H1 (cell line): Measurements from ENCODE around the gene ELOVL6. TPM values are rescaled to one million over a fixed set of nuclear protein-coding genes. Genes with fewer than 3 reads are reported as not detected.

Experiments
- CTCF ChIA-PET: fragments of 300-600 bp; sonication (Branson Sonifier 250); formaldehyde crosslinking; loops from one replicate; lab custom pipeline; 2021; ENCODE audit not compliant: partially characterized antibody; lab: Charles Lee
- POLR2A ChIA-PET: fragments of 300-600 bp; sonication (Branson Sonifier 250); formaldehyde crosslinking; loops from one replicate; lab custom pipeline; 2021; ENCODE audit warnings: inconsistent platforms; ENCODE audit not compliant: partially characterized antibody; lab: Charles Lee
- DNase-seq, 2 experiments: peaks; one replicate each; pipeline versions ENCODE4 v3.0.0 to v3.0.0-alpha.2; 2010 to 2022; ENCODE audit warnings: low spot score in 2 of 2, low read depth in 1 of 2, mixed read lengths in 1 of 2
- FAIRE-seq: peaks from 2 replicates; lab custom pipeline; 2011; peaks lifted over from hg19 to GRCh38; lab: Jason Lieb, UNC
- H2AFZ ChIP-seq: 2 replicates; pipeline ENCODE4 v1.8.1; 2012; ENCODE audit warnings: low read length, inconsistent platforms
- H2AK5ac ChIP-seq: 2 replicates; pipeline ENCODE4 v1.6.1; 2013; ENCODE audit warnings: low read depth, low read length
- H2BK120ac ChIP-seq: replicated peaks from 2 replicates; pipeline ENCODE3; 2013; ENCODE audit warnings: low read depth, low read length, inconsistent platforms
- H2BK12ac ChIP-seq: 2 replicates; pipeline ENCODE4 v1.6.1; 2013; ENCODE audit warnings: low read depth, low read length
- H2BK15ac ChIP-seq: 2 replicates; pipeline ENCODE4 v1.6.1; 2013; ENCODE audit warnings: low read length
- H2BK20ac ChIP-seq: 2 replicates; pipeline ENCODE4 v1.6.1; 2013; ENCODE audit warnings: low read length
- H2BK5ac ChIP-seq: 2 replicates; pipeline ENCODE4 v1.6.1; 2013; ENCODE audit warnings: low read depth, low read length
- H3K14ac ChIP-seq: 2 replicates; pipeline ENCODE4 v1.6.1; 2013; ENCODE audit warnings: inconsistent platforms; ENCODE audit not compliant: insufficient read length
- H3K18ac ChIP-seq: 2 replicates; pipeline ENCODE4 v1.6.1; 2013; ENCODE audit warnings: low read length; ENCODE audit errors: extremely low read depth
- H3K23ac ChIP-seq: 2 replicates; pipeline ENCODE4 v1.6.1; 2013; ENCODE audit warnings: inconsistent platforms; ENCODE audit not compliant: insufficient read length
- H3K23me2 ChIP-seq: 2 replicates; pipeline ENCODE4 v1.6.1; 2013; ENCODE audit warnings: low read depth, low read length
- H3K27ac ChIP-seq: 2 replicates; pipeline ENCODE4 v1.6.1; 2011; ENCODE audit warnings: low read depth, low read length, inconsistent platforms
- H3K27me3 ChIP-seq, 4 experiments: replicated peaks in 1 of 4; 1 replicate in 1 of 4; 2 replicates in 3 of 4; pipeline versions ENCODE4 v1.6.1 to v1.8.1; 2011 to 2013; ENCODE audit warnings: low read length in 3 of 4, mild to moderate bottlenecking in 3 of 4, inconsistent platforms in 2 of 4, mixed read lengths in 2 of 4, moderate library complexity in 1 of 4; ENCODE audit not compliant: control insufficient read depth in 3 of 4, insufficient read depth in 3 of 4; ENCODE audit errors: extremely low read depth in 1 of 4
- H3K36me3 ChIP-seq, 4 experiments: 2 replicates each; pipeline versions ENCODE4 v1.6.1 to v1.8.1; 2011 to 2013; ENCODE audit warnings: mild to moderate bottlenecking in 4 of 4, low read length in 3 of 4, moderate library complexity in 2 of 4, control low read depth in 1 of 4, inconsistent platforms in 1 of 4; ENCODE audit not compliant: insufficient read depth in 4 of 4, control insufficient read depth in 2 of 4
- H3K4ac ChIP-seq: replicated peaks from 2 replicates; pipeline ENCODE3; 2013; ENCODE audit warnings: low read length, low read depth, mixed read lengths, inconsistent platforms; ENCODE audit not compliant: insufficient read length
- H3K4me1 ChIP-seq, 4 experiments: replicated peaks in 1 of 4; 1 replicate in 1 of 4; 2 replicates in 3 of 4; pipeline versions ENCODE4 v1.6.1 to v1.8.1; 2011 to 2013; ENCODE audit warnings: low read length in 3 of 4, inconsistent platforms in 2 of 4, mixed read lengths in 1 of 4; ENCODE audit not compliant: insufficient read depth in 4 of 4, control insufficient read depth in 3 of 4
- H3K4me2 ChIP-seq, 2 experiments: 2 replicates each; pipeline versions ENCODE4 v1.6.1 to v1.8.1; 2011 to 2013; ENCODE audit warnings: low read depth in 2 of 2, low read length in 2 of 2, control low read depth in 1 of 2, inconsistent platforms in 1 of 2, mild to moderate bottlenecking in 1 of 2; ENCODE audit not compliant: insufficient read depth in 1 of 2
- H3K4me3 ChIP-seq, 4 experiments: fragments of 200-600, 300-600 bp in 1 of 4; sonication (generic), shearing (Covaris generic), sonication (Bioruptor Twin) in 1 of 4; 2 replicates each; pipeline versions ENCODE4 v1.5.1 to v1.8.1; 2011 to 2016; ENCODE audit warnings: low read length in 4 of 4, low read depth in 3 of 4, control low read depth in 2 of 4, inconsistent platforms in 2 of 4, mild to moderate bottlenecking in 2 of 4, mixed read lengths in 1 of 4, moderate library complexity in 1 of 4; ENCODE audit not compliant: insufficient read depth in 2 of 4; ENCODE audit errors: extremely low read depth in 1 of 4
- H3K56ac ChIP-seq: replicated peaks from 2 replicates; pipeline ENCODE3; 2013; ENCODE audit warnings: low read depth, mild to moderate bottlenecking, mixed read lengths, low read length, inconsistent platforms; ENCODE audit not compliant: insufficient read length
- H3K79me1 ChIP-seq: 2 replicates; pipeline ENCODE4 v1.6.1; 2013; ENCODE audit warnings: low read depth, low read length, control low read depth
- H3K79me2 ChIP-seq, 2 experiments: 2 replicates each; pipeline versions ENCODE4 v1.6.1 to v1.8.1; 2012 to 2013; ENCODE audit warnings: low read length in 2 of 2, mild to moderate bottlenecking in 2 of 2, inconsistent platforms in 1 of 2; ENCODE audit not compliant: insufficient read depth in 2 of 2, control insufficient read depth in 1 of 2
- H3K9ac ChIP-seq, 4 experiments: replicated peaks in 1 of 4; 1 replicate in 1 of 4; 2 replicates in 3 of 4; pipeline versions ENCODE4 v1.6.1 to v1.8.1; 2011 to 2013; ENCODE audit warnings: low read depth in 3 of 4, low read length in 3 of 4, control low read depth in 2 of 4, mild to moderate bottlenecking in 2 of 4, moderate library complexity in 2 of 4, inconsistent platforms in 1 of 4; ENCODE audit errors: extremely low read depth in 1 of 4
- H3K9me3 ChIP-seq, 2 experiments: 2 replicates each; pipeline versions ENCODE4 v1.6.1 to v1.8.1; 2012 to 2013; ENCODE audit warnings: mild to moderate bottlenecking in 2 of 2, moderate library complexity in 2 of 2, control low read depth in 1 of 2, inconsistent platforms in 1 of 2, low read depth in 1 of 2, low read length in 1 of 2, mixed read lengths in 1 of 2; ENCODE audit not compliant: insufficient read depth in 2 of 2
- H4K20me1 ChIP-seq, 2 experiments: replicated peaks in 1 of 2; 2 replicates each; pipeline versions ENCODE3 to v1.8.1; 2011 to 2013; ENCODE audit warnings: inconsistent platforms in 2 of 2, low read length in 2 of 2, mild to moderate bottlenecking in 1 of 2; ENCODE audit not compliant: insufficient read depth in 2 of 2, control insufficient read depth in 1 of 2
- H4K5ac ChIP-seq: 2 replicates; pipeline ENCODE4 v1.6.1; 2013; ENCODE audit warnings: low read length, low read depth, mixed read lengths, inconsistent platforms; ENCODE audit not compliant: insufficient read length
- H4K8ac ChIP-seq: 2 replicates; pipeline ENCODE4 v1.8.0; 2013; ENCODE audit warnings: mild to moderate bottlenecking, moderate library complexity, low read length, inconsistent platforms; ENCODE audit not compliant: insufficient read depth; ENCODE audit errors: extremely low read depth
- H4K91ac ChIP-seq: replicated peaks from 2 replicates; pipeline ENCODE3; 2013; ENCODE audit warnings: low read length, mixed read lengths, inconsistent platforms; ENCODE audit not compliant: insufficient read length
- GABPA ChIP-seq: IDR thresholded peaks from 2 replicates; pipeline ENCODE4 v1.6.1; 2011; ENCODE audit warnings: mild to moderate bottlenecking, low read length, moderate library complexity, borderline replicate concordance; ENCODE audit not compliant: insufficient read depth
- GTF2F1 ChIP-seq: IDR thresholded peaks from 2 replicates; pipeline ENCODE4 v1.6.1; 2012; ENCODE audit warnings: low read depth, low read length, improper control_type of control experiment, borderline replicate concordance
- KDM5A ChIP-seq: fragments of 200-600 bp; IDR thresholded peaks from 2 replicates; pipeline ENCODE4 v1.7.1; 2012; ENCODE audit warnings: mild to moderate bottlenecking, low read length, inconsistent platforms, mixed read lengths
- NRF1 ChIP-seq: IDR thresholded peaks from 2 replicates; pipeline ENCODE4 v1.6.1; 2011; ENCODE audit warnings: mild to moderate bottlenecking, low read depth, low read length, improper control_type of control experiment
- POLR2AphosphoS5 ChIP-seq: IDR thresholded peaks from 2 replicates; pipeline ENCODE4 v1.6.1; 2011; ENCODE audit warnings: low read depth, low read length
- RNF2 ChIP-seq: fragments of 200-900, 300-1000 bp; sonication (generic); IDR thresholded peaks from 2 replicates; pipeline ENCODE4 v1.7.1; 2016; ENCODE audit warnings: borderline replicate concordance, low read depth, mild to moderate bottlenecking, antibody characterized with exemption, low read length; ENCODE audit not compliant: poor library complexity, severe bottlenecking; ENCODE audit errors: missing control alignments
- SIN3A ChIP-seq, 2 experiments: IDR thresholded peaks in 1 of 2; conservative IDR thresholded peaks in 1 of 2; 2 replicates each; pipeline ENCODE4 v1.6.1; 2011 to 2012; ENCODE audit warnings: low read length in 2 of 2, improper control_type of control experiment in 1 of 2, low read depth in 1 of 2, mild to moderate bottlenecking in 1 of 2
- SIX5 ChIP-seq: IDR thresholded peaks from 2 replicates; pipeline ENCODE4 v1.6.1; 2011; ENCODE audit warnings: mild to moderate bottlenecking, low read depth, low read length
- TBP ChIP-seq: IDR thresholded peaks from 2 replicates; pipeline ENCODE4 v1.6.1; 2011; ENCODE audit warnings: low read depth, low read length, improper control_type of control experiment
- WGBS, 2 experiments: shearing (Covaris generic) in 1 of 2; methylation state at CpG; one replicate each; pipeline versions ENCODE4 v1.1.6 to v1.1.7; 2013 to 2015; ENCODE audit warnings: low lambda C conversion rate in 2 of 2, mixed read lengths in 2 of 2, inconsistent platforms in 1 of 2, low coverage in 1 of 2, missing lambda C conversion rate in 1 of 2; ENCODE audit not compliant: insufficient replicate concordance in 2 of 2, insufficient coverage in 1 of 2, insufficient read length in 1 of 2; ENCODE audit errors: extremely low coverage in 1 of 2, missing lambda C conversion rate in 1 of 2; 5-methylcytosine and 5-hydroxymethylcytosine counted together
- polyA plus RNA-seq, 7 experiments: library from polyadenylated mRNA; depleted of rRNA in 3 of 7; stranded (reverse) in 5 of 7; unstranded in 2 of 7; fragments of >200 nt in 5 of 7; fragments of 200-250 nt in 2 of 7; gene quantifications; 1 replicate in 5 of 7; 2 replicates in 1 of 7; 4 replicates in 1 of 7; pipeline versions ENCODE4 v1.2.1 to v1.2.3, GENCODE V29; 2011 to 2013; ENCODE audit warnings: missing spikeins in 2 of 7, mixed read lengths in 2 of 7
- total RNA-seq: library from RNA; stranded (reverse); fragmentation: NEBNext Ultra II Directional; extraction: Animal tissue kit (Norgen Biotek cat#: 25700); gene quantifications from 2 replicates; pipeline ENCODE4 v1.2.1, GENCODE V29; 2021

Gene ELOVL6
- total and polyA plus RNA-seq, 2 of the 8 experiments (the other 6 are each of a cell fraction or from before 2014, with no cell fraction given), result 27.8 to 86.6 TPM

GRCh38 chr4:110085131-110085530, 113.3 kb downstream of the ELOVL6 start:
- Histone ChIP-seq H3K9me3 (peaks cover 0 to 3% of the 10 kb centered on the region in 2 experiments; a peak in 1 of 4 replicates), H2BK120ac (no peak overlapping the region), H2BK15ac (no peak overlapping the region), H3K18ac (no peak overlapping the region), H2BK12ac (no peak overlapping the region), H4K20me1 (no peaks in the 10 kb centered on the region), H3K27me3 (no peaks in the 10 kb centered on the region), H3K27ac (no peak overlapping the region), H3K9ac (no peak overlapping the region), H2AK5ac (no peak overlapping the region), H3K79me1 (no peaks in the 10 kb centered on the region; the same call in 1 of the 2 replicates), H3K4ac (no peak overlapping the region), H3K23ac (no peak overlapping the region), H3K4me2 (no peak overlapping the region), H3K56ac (no peak overlapping the region), H3K4me3 (no peak overlapping the region), H4K8ac (no peak overlapping the region), H3K23me2 (no peaks in the 10 kb centered on the region), H3K36me3 (peaks cover 0 to 5% (median 1%) of the 10 kb centered on the region in 4 experiments; a peak in 4 of 8 replicates), H4K91ac (no peak overlapping the region), H3K14ac (no peak overlapping the region), H2AFZ (no peak overlapping the region), H3K79me2 (peaks cover 0 to 16% of the 10 kb centered on the region in 2 experiments; a peak in 2 of 4 replicates), H2BK20ac (no peak overlapping the region), H2BK5ac (no peak overlapping the region), H4K5ac (no peak overlapping the region), H3K4me1 (peaks cover 1 to 12% (median 4%) of the 10 kb centered on the region in 4 experiments; a peak in 3 of 7 replicates)
- ChIA-PET POLR2A (no interaction called here), CTCF (interaction anchor here (0.9 kb wide), 1 partner anchor 25 kb away, joined by 3 read pairs; no protein-coding TSS in a partner anchor)
- DNase-seq, result no peak
- WGBS, 2 experiments, result 88% methylated on average over 1 of the region's 1 CpG; no CpG with 5 or more reads in 1 of the 2 experiments
- TF ChIP-seq SIN3A (conservative IDR thresholded peaks at IDR 0.05 in 1 of 2, IDR thresholded peaks at IDR 0.05 in 1 of 2; ENCODE audit: low read depth in 1 of 2, low read length in 2 of 2) (no peak), RNF2 (no peak), SIX5 (no peak), GABPA (no peak), NRF1 (no peak), GTF2F1 (no peak), TBP (no peak), POLR2AphosphoS5 (no peak), KDM5A (no peak)
- no peak for FAIRE-seq
